Natural killer cell (primary cell): ENCODE data around the gene DENND1B. TPM values are rescaled to one million over a fixed set of nuclear protein-coding genes. Genes with fewer than 3 reads are reported as not detected.

Source experiments
- ATAC-seq, 3 donors: fragments of 150-1000 bp in 2 of 3; fragments of 200-7000 bp in 1 of 3; cut with Tn5 transposase; 1 replicate in 1 of 3; 2 replicates in 2 of 3; pipeline ENCODE4 v1.10.0; 2021; ENCODE audit warnings: mild to moderate bottlenecking in 2 of 3, moderate library complexity in 2 of 3
- DNase-seq, 2 donors: peaks; one replicate each; pipeline versions ENCODE4 v3.0.0 to v3.0.0-alpha.2; 2013 to 2021; ENCODE audit warnings: mixed read lengths in 1 of 2
- H3K27ac ChIP-seq: one replicate; pipeline ENCODE4 v1.5.1; 2013; ENCODE audit warnings: mild to moderate bottlenecking, low read length
- H3K27me3 ChIP-seq: one replicate; pipeline ENCODE4 v1.6.1; 2013; ENCODE audit warnings: low read length; ENCODE audit not compliant: control insufficient read depth, insufficient read depth
- H3K36me3 ChIP-seq: one replicate; pipeline ENCODE4 v1.6.1; 2013; ENCODE audit warnings: low read length; ENCODE audit not compliant: control insufficient read depth, insufficient read depth
- H3K4me1 ChIP-seq: one replicate; pipeline ENCODE4 v1.6.1; 2013; ENCODE audit warnings: low read length; ENCODE audit not compliant: control insufficient read depth, insufficient read depth
- H3K4me3 ChIP-seq: one replicate; pipeline ENCODE4 v1.5.1; 2013; ENCODE audit warnings: low read length
- H3K9me3 ChIP-seq: one replicate; pipeline ENCODE4 v1.6.1; 2013; ENCODE audit warnings: low read length; ENCODE audit not compliant: control insufficient read depth, insufficient read depth
- H3K27ac Mint-ChIP-seq, 2 donors: one replicate each; pipeline ENCODE4 v1.8.0; 2022; ENCODE audit warnings: mild to moderate bottlenecking in 2 of 2, mixed read lengths in 2 of 2, moderate library complexity in 1 of 2
- H3K27me3 Mint-ChIP-seq, 2 donors: one replicate each; pipeline ENCODE4 v1.8.0; 2022; ENCODE audit warnings: low read depth in 2 of 2, mixed read lengths in 2 of 2
- H3K36me3 Mint-ChIP-seq: one replicate; pipeline ENCODE4 v1.8.0; 2022; ENCODE audit warnings: mixed read lengths
- H3K4me1 Mint-ChIP-seq, 2 donors: one replicate each; pipeline ENCODE4 v1.8.0; 2022; ENCODE audit warnings: mixed read lengths in 2 of 2
- H3K4me3 Mint-ChIP-seq: one replicate; pipeline ENCODE4 v1.8.0; 2022; ENCODE audit warnings: mild to moderate bottlenecking, moderate library complexity, mixed read lengths
- H3K9me3 Mint-ChIP-seq, 2 donors: one replicate each; pipeline ENCODE4 v1.8.0; 2022; ENCODE audit warnings: mixed read lengths in 2 of 2
- CTCF ChIP-seq: fragments of 200-600 bp; IDR thresholded peaks from one replicate; pipeline ENCODE4 v1.8.0; 2022; ENCODE audit warnings: antibody characterized with exemption
- WGBS: methylation state at CpG from one replicate; pipeline ENCODE4 v1.1.7; 2013; ENCODE audit warnings: missing lambda C conversion rate; ENCODE audit not compliant: insufficient coverage; 5-methylcytosine and 5-hydroxymethylcytosine counted together
- intact Hi-C: fragments of 100-400 bp; cut with micrococcal nuclease; formaldehyde crosslinking; loops from one replicate; pipeline ENCODE4 v1.14.2; 2022
- total RNA-seq, 4 donors: library from RNA; stranded (reverse); fragments of 120-200 nt in 1 of 4; gene quantifications; one replicate each; pipeline versions ENCODE4 v1.2.3 to v1.2.4, GENCODE V29; 2013 to 2022

The DENND1B gene
- total RNA-seq, 3 donors from 2014 or later (not counting 1 experiment from before 2014, with no cell fraction given): 35.4 to 62.5 (median 37.5) TPM

GRCh38 chr1:197638316-197638715 is 137.0 kb downstream of the DENND1B start:
- no peak overlapping the region for H3K27ac Mint-ChIP-seq
- ATAC-seq (no peak), DNase-seq (no peak)
- intact Hi-C loops: no loop called here
- peaks cover 20% of the 10 kb centered on the region for H3K36me3 ChIP-seq
- no peak overlapping the region for H3K4me3 ChIP-seq
- no peaks in the 10 kb centered on the region for H3K27me3 Mint-ChIP-seq
- H3K4me1 ChIP-seq: no peaks in the 10 kb centered on the region
- H3K27ac ChIP-seq: no peak overlapping the region
- no peaks in the 10 kb centered on the region for H3K9me3 ChIP-seq
- TF ChIP-seq CTCF: no peak
- no peaks in the 10 kb centered on the region for H3K27me3 ChIP-seq
- H3K4me3 Mint-ChIP-seq: no peak overlapping the region
- H3K9me3 Mint-ChIP-seq: no peaks in the 10 kb centered on the region
- H3K4me1 Mint-ChIP-seq: peaks cover 0 to 5% of the 10 kb centered on the region in 2 donors
- H3K36me3 Mint-ChIP-seq: peaks cover 8% of the 10 kb centered on the region
- WGBS: 91% methylated on average over 1 of the region's 2 CpGs

GRCh38 chr1:197637406-197637805 is 137.9 kb downstream of the DENND1B start:
- peaks cover 18% of the 10 kb centered on the region for H3K36me3 ChIP-seq
- DNase-seq: no peak
- H3K9me3 ChIP-seq: no peaks in the 10 kb centered on the region
- H3K27ac ChIP-seq: no peak overlapping the region
- Mint-ChIP-seq H3K4me3 (no peak overlapping the region), H3K36me3 (peaks cover 5% of the 10 kb centered on the region), H3K9me3 (no peaks in the 10 kb centered on the region), H3K4me1 (peaks cover 5 to 12% of the 10 kb centered on the region in 2 donors), H3K27ac (no peak overlapping the region), H3K27me3 (no peaks in the 10 kb centered on the region)
- no peak for ATAC-seq
- H3K27me3 ChIP-seq: no peaks in the 10 kb centered on the region
- 100% methylated on average over 2 of the region's 3 CpGs for WGBS
- H3K4me3 ChIP-seq: no peak overlapping the region
- TF ChIP-seq CTCF: no peak
- H3K4me1 ChIP-seq: no peaks in the 10 kb centered on the region
- intact Hi-C loops: no loop called here

DNA sequence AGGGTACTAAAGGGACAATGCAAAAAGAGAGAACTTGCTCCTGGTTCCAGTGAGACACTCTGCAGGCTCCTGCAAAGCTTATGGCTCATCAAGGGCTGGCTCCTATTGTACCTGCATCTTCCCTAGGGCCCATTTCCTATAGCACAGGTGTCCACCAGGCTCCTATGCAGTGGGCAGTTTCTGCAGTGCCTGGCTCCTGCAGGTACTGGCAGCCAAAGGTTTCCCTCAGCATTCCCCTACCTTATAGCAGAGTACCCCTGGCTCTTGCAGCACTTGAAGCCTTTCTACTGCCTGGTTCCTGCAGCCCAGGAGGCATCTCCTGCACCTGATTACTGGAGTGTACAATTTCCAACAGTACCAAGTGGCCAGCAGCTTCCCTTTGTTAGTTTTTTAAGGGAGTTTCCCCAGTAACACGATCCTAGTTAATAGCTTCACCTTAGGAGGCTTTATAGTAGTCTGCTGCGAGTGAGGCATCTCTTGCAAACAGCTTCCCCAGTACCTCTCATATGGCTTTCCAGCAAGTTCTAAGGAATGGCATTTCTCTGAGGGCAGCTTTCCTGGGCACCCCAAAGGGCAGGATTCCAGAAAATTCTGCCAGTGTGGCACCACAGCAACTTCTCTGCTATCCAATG is 141.7 kb downstream of the DENND1B start:
- 96% methylated on average over 2 of the region's 2 CpGs for WGBS
- Histone ChIP-seq H3K4me3 (no peak overlapping the region), H3K27ac (no peak overlapping the region), H3K36me3 (peaks cover 6% of the 10 kb centered on the region), H3K27me3 (no peaks in the 10 kb centered on the region), H3K9me3 (no peaks in the 10 kb centered on the region), H3K4me1 (no peaks in the 10 kb centered on the region)
- Mint-ChIP-seq H3K27me3 (no peaks in the 10 kb centered on the region), H3K36me3 (no peaks in the 10 kb centered on the region), H3K4me1 (peaks cover 11 to 17% of the 10 kb centered on the region in 2 donors), H3K9me3 (no peaks in the 10 kb centered on the region), H3K27ac (no peak overlapping the region), H3K4me3 (no peak overlapping the region)
- intact Hi-C loops: no loop called here
- ATAC-seq: no peak
- no peak for DNase-seq
- TF ChIP-seq CTCF: no peak

DNA sequence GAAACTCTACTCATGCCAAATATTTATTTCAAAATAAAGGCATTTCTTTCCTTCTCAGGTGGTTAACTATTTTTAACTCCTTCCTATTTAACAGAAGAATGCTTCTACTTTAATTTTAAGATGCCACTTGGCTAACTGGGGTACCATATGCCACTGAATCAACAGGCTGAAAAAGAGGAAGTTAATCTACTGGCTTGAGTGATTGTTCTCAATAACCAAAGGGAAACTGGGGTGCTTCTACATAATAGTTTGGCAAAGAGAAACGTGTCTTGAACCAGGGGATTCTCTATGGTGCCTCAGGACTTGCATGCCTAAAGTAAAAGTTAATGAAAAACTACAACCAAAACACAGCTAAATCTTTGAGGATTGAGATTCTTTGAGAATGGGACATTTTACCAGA is 142.6 kb downstream of the DENND1B start:
- H3K36me3 Mint-ChIP-seq: no peaks in the 10 kb centered on the region
- no peak for ATAC-seq
- Histone ChIP-seq H3K4me3 (no peak overlapping the region), H3K27ac (no peak overlapping the region), H3K4me1 (no peaks in the 10 kb centered on the region), H3K9me3 (no peaks in the 10 kb centered on the region), H3K27me3 (no peaks in the 10 kb centered on the region), H3K36me3 (peaks cover 6% of the 10 kb centered on the region)
- intact Hi-C loops: no loop called here
- no peak for TF ChIP-seq CTCF
- no peaks in the 10 kb centered on the region for H3K27me3 Mint-ChIP-seq
- no peak for DNase-seq
- no peak overlapping the region for H3K27ac Mint-ChIP-seq
- H3K4me1 Mint-ChIP-seq: peaks cover 11 to 17% of the 10 kb centered on the region in 2 donors
- no peak overlapping the region for H3K4me3 Mint-ChIP-seq
- WGBS: 67% methylated on average over 1 of the region's 1 CpG
- no peaks in the 10 kb centered on the region for H3K9me3 Mint-ChIP-seq
